GM12874 (cell line): ENCODE measurements around the gene TMEM181.

Experiments
- TF ChIP-seq, protein P1 (sequence below): IDR thresholded peaks from 2 replicates; pipeline ENCODE4 v1.5.1; 2011; ENCODE audit warnings: low read depth, mild to moderate bottlenecking, control low read depth, low read length, moderate library complexity; ENCODE audit not compliant: insufficient read depth

Gene TMEM181

GRCh38 chr6:158568549-158568948 lies 8.7 kb downstream of the TMEM181 start:
- TF ChIP-seq, protein P1, sequence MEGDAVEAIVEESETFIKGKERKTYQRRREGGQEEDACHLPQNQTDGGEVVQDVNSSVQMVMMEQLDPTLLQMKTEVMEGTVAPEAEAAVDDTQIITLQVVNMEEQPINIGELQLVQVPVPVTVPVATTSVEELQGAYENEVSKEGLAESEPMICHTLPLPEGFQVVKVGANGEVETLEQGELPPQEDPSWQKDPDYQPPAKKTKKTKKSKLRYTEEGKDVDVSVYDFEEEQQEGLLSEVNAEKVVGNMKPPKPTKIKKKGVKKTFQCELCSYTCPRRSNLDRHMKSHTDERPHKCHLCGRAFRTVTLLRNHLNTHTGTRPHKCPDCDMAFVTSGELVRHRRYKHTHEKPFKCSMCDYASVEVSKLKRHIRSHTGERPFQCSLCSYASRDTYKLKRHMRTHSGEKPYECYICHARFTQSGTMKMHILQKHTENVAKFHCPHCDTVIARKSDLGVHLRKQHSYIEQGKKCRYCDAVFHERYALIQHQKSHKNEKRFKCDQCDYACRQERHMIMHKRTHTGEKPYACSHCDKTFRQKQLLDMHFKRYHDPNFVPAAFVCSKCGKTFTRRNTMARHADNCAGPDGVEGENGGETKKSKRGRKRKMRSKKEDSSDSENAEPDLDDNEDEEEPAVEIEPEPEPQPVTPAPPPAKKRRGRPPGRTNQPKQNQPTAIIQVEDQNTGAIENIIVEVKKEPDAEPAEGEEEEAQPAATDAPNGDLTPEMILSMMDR: no peak

GRCh38 chr6:158569036-158569435 lies 9.1 kb downstream of the TMEM181 start:
- TF ChIP-seq, protein P1: no peak

DNA sequence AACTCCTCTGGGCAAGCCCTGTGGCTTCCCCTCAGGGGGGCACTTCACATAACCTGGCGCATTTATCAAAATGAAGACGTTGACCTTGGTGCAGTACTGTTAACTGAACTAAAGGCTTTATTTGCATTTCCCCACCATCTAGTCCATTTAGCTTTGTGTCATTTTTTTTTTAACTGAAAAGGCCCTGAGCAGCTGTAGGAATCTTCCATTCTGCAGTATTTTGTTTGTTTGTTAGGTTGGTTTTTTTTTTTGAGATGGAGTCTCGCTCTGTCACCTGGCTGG lies 10.7 kb downstream of the TMEM181 start:
- TF ChIP-seq, protein P1: no peak

DNA sequence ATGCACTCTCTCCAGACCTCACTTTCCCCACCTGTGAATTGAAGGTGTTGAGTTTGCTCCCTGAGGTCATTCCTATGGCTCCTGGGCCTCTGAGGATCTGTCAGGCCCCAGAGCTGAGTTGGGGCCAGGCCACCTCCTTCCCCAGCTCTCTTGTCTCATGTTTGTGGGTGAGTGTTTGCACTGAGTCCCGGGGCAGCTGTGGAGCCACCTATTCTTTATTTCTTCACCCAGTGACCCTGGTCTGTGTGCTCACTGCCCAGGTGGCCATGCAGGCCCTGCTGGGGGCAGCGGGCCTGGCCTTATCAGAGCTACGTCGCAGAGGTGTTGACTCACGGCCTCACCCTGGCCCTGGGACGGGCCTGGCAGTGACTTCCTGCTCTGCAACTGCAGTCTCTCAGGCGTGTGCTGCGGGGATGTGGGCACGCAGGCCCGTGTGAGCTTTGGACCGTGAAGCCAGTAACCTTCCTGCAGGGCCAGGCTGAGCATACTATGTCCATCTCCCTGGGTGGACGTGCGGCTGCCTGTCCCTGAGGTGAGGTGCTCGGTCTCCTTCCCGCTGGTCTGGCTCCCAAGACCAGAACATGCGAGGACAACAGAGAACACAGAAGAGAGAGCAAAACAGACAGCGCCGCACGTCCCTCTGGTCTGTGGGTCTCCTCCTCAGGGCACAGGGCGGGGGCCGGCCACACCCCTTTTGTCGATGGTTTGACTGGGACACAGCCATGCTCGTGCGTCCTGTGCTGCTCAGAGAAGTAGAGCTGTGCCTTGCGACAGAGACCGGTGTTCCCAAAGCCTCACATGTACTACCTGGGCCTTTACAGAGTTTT lies 12.1 kb downstream of the TMEM181 start:
- TF ChIP-seq, protein P1: no peak

DNA sequence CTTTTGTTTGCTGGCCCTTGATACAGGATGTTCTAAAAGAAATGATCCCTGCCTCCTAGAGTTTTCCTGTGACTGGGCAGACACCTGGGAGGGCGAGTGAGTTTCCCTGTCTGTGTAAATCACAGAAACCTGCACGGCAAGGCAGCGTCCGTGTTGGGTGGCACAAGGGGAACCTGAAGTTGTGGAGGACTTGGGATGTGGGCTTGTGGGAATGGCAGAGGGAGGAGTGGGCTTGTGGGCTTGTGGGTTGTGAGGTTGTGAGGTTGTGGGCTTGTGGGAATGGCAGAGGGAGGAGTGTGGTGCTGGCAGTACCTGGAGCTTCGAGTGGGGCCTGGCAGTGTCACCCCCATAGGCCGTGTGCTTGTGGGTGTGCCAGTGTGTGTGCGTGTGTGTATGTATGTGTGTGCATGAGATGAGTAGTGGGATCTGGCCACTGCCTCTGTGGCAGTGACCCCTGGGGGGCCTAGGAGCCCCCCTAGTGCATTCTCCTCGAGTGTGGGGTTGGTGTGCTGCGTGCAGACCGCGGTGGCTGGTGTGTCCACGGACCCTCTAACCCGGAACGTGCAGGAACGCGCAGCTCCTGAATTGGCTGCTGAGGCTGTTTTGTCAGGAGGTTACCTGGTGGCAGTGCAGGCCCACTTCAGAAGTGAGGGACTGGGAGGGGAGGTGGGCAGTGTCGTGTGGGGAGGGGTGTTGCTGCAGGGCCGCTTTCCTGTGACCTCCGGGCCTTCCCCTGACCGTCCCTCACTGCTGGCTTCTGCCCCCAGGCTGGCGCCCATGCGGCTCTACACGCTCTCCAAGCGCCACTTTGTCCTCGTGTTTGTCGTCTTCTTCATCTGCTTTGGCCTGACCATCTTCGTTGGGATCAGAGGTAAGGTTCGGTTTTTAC lies 13.0 kb downstream of the TMEM181 start:
- TF ChIP-seq, protein P1: no peak

- TF ChIP-seq, protein P1: no peak
Measured at GRCh38 chr6:158573542-158573931, 13.6 kb downstream of the TMEM181 start.

- TF ChIP-seq, protein P1: no peak
Measured at GRCh38 chr6:158574800-158575199, 14.9 kb downstream of the TMEM181 start.
